ENCODE measurements around the gene ANXA6.
"Not testable (repeated sequence)": the region's sequence is repeated elsewhere in the genome, so short reads cannot be mapped to it uniquely, and the experiment has no call there.

Gene ANXA6

DNA sequence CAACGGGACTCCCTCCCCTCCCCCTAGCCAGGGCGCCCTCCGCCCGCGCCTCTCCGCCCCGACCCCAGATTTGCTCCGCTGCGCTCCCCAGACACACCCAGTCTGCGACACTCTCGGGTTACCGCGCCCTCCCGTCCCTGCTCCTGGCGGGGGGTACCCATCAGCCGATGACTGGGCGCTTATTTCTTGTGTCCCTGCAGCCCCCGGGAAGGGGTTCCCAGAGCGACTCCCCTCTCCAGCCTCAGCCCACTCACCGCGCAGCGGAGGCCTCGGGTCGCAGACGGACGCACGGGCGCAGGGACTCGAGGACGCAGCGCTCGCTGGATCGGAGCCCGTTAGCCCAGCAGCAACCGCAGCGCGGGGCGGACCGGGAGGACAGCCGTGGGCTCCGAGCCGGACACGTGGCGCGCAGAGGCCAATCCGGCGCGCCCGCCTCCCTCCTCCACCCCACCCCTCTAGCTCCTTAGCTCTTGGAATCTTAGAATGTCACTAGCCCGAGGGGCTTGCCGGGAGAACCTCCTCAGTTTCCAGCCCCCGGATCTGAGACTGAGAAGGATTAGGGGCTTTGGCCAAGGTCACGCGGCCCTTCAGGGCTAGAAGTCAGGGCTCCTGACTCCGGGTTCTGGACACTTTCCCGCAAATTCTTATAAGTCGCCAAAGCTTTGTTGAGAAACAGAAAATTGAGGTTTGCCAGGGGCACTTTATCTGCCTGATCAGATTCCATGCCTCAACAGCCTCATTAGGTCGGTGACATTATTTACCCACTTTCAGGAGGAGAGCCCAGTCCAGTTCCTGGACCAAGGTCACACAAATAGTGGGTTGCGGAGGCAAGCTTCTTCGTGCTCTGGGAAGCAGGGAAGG is at the start of gene ANXA6:
TSS of gene ANXA6 (minus strand) at position 354 of the 861 bp plus-strand sequence. CDS start 9,878 bp downstream, outside the sequence.
- DNase-seq: no peak

DNA sequence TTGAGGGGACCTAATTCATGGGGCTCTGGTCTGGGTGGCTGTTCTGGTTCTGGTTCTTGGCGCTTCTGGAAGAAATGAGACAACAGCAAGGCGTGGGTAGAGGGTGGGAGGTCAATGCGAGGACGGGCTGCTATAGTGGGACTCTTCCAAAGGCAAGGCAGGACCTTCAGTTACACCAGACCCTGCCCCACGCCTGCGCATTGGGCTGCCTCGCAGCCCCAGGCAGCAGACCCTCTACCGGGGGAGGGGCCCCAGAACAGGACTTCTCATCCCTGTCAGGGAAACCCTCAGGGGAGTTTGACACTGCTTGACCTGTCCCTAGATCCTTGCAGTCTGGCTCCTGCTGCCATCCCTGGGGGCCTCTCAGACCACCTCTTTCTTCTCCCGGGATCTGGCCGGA is 47.8 kb upstream of the ANXA6 start:
- DNase-seq: no peak

DNA sequence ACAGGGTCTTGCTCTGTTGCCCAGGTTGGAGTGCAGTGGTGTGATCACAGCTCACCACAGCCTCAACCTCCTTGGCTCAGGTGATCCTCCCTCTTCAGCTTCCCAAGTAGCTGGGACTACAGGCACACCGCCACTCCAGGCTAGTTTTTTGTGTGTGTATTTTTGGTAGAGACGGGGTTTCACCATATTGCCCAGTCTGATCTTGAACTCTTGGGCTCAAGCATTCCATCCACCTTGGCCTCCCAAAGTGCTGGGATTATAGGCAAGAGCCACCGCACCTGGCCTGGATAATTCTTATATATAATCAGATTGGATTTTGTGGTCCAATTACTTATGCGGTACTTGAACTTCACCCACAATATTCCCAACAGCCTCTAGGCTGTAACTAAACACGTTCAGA is 46.5 kb upstream of the ANXA6 start:
- DNase-seq: no peak

DNA sequence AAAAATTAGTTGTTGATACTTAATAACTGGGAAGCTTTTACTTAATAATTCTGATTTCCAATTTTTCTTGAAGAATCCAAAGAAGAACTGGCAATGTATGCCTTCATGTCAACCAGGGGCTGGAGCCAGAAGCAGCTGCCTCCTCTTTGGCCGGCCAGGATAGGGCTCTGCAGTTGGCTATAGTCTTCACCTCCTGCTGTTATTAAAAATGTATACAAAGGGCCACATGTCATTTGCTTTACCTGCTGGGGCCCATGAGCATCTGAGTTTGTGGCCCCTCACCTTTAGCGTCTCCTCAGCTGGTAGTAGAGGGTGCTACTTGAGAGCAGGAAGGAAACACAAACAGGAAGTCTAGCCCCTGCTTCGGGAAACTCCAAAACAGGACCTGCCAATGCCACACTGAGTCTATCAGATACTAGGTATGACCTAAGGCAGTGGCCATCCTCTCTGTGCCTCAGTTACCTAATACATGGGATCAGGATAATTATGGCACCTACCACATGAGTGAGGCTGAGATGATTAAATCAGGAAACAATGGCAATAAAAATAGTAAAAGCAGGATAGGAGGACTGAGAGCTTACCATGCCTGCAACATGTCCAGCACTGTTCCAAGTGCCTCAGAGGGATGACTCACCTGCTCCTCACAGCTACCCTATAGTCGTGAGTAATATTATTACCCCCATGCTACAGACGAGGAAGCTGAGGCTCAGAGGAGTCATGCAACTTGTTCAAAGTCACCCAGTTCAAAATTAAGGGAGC is 45.0 kb upstream of the ANXA6 start:
- DNase-seq: no peak

DNA sequence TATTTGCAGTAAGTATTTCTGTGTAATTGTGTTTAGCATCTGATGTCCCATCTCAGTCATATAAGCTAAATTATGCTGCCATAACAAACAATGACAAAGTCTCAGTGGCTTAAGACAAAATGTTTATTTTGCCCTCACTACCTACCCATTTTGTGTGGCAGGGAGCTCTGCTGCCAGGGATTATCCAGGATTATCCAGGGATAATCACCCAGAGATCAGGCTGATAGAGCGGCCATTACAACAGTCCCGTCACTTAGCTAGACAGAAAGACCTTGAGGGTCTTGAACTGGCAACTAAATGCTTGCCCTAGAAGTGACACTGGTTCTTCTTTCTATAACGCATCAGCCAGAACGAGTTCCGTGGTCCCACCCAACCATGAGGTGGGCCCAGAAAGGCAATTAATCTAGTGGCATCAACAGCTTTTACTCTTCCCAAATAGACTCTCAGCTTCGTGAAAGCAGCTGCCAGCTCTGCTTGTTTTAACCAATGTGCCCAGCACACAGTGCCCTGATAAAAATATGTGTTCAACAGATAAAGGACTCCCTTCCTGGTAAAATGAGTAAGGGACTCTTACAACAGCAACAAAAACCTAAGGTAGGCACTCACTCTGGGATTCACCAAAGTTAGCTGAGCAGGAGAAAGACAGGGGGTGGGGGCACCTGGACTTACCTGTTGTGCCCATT is 43.5 kb upstream of the ANXA6 start:
- DNase-seq: no peak

DNA sequence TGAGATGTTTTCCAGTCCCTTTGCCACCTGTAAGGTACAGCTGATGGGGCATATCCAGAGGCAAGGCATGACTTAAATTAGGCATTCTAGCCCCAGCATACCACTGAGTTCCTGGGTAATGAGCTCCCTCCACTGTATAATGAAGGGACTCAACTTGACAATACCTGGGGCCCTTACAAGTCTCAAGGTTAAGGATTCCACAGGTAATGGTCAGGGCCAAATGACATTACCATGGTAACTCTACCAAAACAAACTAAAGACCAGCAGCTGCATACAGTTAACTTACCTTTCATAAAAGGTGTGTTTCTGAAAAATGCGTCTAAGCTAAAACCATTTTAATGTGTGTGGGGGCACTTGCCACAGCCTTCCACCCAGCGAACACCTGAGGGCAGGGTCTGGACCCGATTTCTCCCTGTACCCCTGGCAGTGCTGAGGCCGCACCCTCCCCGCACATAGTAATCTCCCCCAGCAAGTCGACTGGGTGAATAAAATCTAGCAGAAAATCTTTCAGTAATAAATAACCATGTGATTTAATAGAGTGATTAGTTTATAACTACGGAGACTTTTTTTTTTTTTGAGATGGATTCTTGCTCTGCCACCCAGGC is 42.1 kb upstream of the ANXA6 start:
- no peak for DNase-seq

DNA sequence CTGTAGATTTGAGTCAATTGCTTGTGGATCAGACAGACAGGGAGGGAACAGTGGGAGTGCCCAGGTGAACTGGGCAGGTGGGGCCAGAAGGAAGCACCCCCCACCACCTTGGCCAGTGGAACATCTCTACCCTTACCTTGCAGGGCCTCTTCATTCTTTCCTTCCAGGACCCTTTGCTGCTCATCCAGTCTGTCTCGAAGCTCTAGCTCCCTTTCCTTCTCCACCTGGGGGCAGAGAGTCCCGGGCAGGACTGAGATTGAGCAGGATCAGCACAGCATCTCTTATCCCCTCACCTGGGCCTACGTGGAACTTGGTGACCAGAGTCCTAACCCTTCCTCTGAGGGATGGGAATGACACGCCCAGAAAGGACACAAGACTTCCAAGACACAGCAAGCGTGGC is 41.3 kb upstream of the ANXA6 start:
- DNase-seq: no peak

DNA sequence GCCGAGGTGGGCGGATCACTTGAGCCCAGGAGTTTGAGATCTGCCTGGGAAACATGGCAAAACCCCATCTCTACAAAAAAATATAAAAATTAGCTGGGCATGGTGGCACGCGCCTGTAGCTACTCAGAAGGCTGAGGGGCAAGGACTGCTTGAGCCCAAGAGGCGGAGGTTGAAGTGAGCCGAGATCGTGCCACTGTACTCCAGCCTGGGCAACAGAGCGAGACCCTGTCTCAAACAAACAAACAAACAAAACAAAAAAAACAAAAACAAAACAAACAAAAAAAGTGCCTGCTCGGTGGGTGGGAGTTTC is 39.7 kb upstream of the ANXA6 start:
- DNase-seq: not testable (repeated sequence)

DNA sequence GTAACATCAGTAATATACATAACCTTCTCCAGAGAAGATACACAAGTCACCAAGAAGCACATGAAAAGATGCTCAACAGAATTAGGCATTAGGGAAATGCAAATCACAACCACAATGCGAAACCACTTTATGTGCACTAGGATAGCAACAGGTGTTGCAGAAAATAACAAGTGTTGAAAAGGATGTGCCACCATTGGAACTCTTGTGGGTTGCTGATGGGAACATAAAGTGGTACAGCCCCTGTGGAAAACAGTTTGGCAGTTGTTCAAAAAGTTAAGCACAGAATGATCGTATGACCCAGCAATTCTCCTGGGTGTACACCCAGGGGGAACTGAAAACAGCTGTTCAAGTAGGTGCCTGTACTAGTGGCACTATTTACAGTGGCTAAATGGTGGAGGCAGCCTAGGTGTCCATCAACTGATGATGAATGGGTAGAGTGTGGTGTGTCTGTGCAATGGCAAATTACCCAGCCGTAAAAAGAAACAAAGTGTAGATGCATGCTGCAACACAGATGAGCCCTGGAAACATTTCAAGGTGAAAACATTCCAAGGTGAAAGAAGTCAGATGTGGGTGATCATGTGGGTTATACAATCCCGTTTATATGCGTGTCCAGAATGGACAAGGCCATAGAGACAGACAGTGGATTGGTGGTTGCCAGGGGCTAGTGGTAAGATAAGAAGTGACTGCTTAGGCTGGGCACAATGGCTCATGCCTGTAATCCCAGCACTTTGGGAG is 39.1 kb upstream of the ANXA6 start:
- DNase-seq: no peak

DNA sequence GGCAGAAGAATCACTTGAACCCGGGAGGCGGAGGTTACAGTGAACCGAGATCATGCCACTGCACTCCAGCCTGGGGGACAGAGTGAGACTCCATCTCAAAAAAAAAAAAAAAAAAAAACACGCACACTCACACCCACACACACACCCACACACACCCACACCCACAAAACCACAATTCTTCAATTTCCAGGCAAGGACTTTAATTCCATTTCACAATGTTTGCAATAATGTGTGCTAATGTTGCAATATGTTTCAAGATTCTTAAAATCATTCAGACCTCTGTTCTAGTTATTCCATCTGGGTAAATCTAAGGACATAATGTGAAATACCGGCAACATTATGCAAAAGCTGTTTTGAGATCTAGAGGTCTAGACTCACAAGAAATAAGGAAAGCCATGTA is 38.0 kb upstream of the ANXA6 start:
- DNase-seq: no peak

DNA sequence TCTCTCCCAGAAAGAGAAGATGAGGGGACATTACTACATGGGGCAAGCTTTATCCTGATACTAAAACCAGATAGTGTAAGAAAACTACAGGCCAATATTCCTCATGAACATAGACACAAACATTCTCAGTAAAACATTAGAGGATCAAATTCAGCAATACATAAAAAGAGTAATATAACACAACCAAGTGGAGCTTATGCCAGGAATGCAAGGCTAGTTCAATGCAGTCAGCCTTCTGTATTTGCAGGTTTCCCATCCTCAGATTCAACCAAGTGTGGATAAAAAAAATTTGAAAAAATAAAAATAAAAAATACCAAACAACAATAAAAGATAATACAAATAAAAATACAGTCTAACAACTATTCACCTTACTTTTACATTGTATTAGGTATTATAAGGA is 35.0 kb upstream of the ANXA6 start:
- no peak for DNase-seq

DNA sequence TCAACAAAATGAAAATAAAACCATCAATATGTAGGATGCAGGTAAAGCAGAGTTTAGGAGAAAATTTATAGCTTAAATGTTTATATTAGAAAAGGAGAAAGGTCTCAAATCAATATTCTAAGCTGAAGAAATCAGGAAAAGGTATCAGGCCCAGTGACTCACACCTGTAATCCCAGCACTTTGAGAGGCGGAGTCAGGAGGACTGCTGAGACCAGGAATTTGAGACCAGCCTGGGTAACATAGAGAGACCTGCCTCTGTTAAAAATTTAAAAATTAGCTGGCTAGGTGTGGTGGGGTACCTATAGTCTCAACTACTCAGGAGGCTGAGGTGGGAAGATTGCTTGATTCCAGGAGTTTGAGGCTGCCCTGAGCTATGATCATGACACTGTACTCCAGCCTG is 34.1 kb upstream of the ANXA6 start:
- no peak for DNase-seq

DNA sequence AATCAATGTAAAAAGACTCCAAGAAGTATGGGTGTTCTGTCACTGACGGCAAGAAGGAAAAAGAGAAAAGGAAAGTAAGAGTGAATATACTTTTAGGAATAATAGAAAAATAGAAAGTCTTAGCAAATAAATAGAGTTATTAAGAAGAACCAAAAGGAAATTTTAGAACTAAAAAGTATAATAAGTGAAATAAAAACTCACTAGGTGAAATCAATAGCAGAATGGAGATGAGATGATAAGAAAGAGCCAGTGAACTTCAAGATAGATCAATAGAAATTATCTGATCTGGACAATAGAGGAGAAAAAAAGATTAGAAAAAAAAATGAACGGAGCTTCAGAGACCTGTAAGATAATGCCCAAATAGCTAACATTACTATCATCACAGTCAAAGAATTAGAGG is 31.6 kb upstream of the ANXA6 start:
- no peak for DNase-seq

DNA sequence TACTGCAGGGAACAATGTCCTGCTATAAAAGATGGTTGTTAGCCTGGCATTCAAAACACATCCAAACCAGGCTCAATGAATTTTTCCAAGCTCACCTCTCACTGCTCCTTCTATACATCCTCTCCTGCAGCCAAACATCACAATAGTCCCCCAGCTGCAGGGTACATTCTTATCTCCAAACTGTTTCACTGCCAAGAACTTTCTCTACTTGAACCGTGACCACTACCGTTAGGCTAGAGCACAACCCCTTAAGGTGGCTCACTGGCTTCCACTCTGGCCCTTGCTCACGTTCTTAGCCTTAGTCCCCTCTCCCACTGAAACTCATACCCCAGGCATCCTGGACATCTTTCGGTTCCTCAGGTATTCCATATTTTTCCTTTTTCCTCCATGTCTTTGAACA is 29.0 kb upstream of the ANXA6 start:
- DNase-seq: no peak

DNA sequence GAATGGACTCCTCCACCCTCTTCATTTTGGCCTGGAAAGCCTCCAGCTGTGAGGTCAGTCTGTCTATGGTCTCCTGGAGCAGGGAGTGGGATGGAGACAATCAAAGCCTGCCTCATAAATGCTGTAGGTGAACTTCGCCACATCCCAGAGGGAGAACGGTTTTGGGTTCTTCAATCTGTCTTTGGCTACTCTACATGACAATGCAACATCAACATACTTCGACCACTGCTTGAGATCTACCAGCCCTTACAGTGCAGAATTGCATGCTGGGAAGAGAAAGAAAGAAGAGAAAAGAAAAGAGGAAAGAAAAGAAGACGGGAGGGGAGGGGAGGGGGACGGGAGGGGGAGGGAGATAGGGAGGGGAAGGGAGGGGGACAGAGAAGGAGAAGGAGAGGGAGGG is 28.5 kb upstream of the ANXA6 start:
- no peak for DNase-seq

DNA sequence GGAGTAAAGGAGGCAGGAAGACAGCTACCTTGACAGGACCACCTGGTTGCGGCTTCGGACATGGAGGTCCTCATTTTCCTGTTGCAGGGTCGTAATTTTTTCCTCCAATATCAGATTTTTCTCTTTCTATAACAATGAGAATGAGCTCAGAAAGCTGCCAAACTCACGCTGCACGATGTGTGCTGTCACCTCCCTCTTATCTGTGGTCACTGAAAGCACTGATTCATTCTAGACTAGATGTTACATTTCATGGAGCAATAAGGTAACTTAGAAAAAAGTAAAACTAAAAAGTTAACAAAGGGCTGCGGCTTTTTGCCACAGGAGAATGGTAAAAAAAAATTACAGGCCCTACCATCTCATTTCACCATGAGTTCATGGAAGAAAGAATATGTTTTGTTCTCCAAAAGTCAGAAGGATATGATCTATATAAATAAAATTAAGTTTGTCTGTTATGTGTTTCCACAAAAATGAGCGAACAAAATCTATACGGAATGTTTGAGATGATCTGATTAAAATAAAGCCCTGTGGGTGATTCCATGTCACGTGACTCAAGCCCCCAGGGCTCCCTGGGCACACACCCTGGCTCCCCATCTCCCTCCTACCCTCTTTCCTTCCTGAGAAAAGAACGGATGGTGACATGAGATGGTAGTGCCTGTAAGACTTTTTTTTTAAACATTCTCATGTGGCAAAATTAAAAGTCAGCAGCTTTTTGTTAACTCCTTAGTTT is 26.9 kb upstream of the ANXA6 start:
- no peak for DNase-seq

DNA sequence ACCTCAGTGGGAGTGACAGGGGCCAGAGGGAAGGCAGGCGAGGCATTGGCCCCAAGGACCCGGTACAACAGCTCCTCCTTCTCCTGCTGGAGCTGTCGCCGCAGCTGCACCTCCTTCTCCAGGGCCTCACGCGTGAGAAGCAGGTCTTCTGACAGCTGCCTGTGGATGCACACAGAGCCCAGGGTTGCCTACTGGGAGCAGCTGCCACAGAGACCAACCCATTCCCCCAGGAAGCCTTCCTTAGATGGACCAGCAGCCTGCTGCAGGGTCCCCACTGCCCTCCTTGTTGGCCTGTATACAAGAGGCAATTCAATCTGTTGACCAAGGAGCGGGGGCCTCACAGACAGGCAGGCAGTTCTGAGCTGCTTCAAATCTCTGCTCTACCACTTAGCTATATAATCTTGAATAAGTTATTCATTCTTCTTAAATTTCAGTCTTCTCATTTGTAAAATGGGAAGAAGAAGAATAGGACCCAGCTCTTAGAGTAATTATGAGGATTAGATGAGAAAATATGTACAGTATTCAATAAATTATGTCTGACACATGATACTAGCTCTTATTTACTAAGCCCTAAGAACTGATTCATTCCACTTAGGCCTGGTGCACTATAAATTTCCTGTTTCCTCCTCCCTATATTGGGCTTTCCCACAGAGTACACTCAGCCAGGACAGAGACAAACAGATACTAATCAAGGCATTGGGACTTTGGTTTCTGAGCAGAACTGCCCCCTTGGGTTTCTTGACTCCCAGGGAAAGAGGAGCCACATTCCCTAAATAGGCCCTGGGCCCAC is 26.1 kb upstream of the ANXA6 start:
- DNase-seq: no peak

DNA sequence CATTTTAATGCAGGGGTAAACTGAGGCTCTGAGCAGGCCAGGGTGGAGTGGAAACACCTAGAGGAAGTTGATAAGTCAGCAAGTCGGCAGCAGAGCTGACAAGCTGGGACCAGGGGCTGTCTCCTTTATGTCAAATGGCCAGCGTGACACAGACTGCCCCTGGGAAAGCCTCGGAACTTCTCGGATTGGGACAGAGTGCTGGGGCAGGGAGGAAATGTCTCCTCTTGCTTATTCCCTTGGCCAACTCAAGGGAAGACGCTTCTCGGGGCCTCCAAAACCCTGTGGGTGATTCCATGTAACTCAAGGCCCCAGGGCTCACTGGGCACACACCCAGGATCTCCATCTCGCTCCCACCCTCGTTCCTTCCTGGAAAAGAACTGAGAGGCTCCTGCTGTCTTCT is 25.4 kb upstream of the ANXA6 start:
- DNase-seq: no peak

DNA sequence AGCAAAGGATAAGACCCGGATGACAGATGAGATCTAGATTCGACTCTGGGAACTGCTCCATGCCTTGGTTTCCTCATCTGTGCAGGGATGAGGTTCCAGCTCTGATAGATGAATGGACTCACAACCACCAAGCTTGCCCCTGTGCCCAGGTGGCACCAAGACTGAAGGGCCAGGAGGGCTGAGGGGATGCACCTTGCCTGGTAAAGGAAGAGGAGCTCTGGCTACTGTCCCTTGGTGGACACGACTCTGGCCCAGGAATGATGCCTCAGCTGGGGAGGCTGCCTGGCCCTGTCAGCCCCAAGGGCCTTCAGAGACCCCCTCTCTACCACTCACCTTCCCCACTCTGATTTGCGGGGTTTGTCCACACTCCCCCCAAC is 24.9 kb upstream of the ANXA6 start:
- no peak for DNase-seq

DNA sequence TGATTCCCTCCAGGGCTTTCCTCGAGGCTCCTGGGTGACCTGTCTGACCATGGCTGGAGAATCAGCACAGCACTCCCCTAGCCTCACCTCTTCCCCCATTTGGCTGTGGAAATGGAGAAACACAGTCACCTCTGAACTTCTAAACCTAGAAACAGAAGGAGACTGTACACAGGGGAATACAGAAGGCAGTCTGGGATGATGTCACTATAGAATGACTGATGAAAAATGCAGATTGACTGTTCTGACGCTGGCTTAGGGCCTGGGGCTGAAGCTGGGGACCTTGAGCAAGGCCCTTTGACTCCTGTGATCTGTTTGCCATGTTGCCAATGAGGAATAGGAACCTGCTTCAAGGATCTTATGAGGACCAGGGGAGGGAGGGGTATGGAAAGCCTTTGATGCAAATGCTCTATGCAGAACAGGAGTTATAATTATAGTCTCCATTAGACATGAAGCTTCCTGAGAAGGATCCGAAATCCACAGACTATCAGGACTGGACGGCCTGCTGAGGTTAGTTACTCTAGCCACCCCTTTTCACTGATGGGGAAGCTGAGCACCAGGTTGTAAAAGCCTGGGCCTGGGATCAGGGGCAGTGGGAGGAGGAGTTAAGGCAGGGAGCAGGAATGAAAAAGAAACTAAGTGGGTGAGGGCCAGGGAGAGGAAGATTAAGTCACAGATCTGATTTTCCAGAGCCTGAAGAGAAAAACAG is 24.4 kb upstream of the ANXA6 start:
- no peak for DNase-seq

DNA sequence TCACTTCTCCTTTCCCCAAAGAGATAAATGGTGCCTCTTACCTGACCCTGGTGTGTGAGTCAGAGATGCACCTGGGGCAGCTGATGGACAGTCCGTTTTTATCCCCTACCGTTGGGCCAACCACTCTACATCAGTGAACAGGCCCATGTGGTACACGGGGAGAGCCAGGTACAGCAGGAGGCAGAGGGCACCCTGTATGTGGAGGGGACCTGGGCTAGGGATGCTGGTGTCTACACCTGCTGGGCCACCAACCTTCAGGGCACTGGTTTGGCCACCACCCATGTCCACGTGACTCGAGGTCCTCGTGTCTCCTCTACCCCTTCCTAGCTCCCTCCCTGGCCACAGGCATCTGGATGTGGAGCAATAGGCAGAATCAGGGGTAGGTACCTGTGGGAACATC is 22.7 kb upstream of the ANXA6 start:
- no peak for DNase-seq

Data from NCI-H2081 treated with DMSO at 0.1 percent for 48 hours (cell line).